Activated naive CD8-positive, alpha-beta T cell treated with anti-CD3 and anti-CD28 coated beads, Interleukin-2, amount 50 U/mL, for 16 hours (primary cell): ENCODE measurements around the gene EEF1G.

ENCODE experiments used
- DNase-seq: peaks from one replicate; pipeline ENCODE4 v3.0.0-alpha.2; 2020; ENCODE audit warnings: low read depth, low spot score

The EEF1G gene

DNA sequence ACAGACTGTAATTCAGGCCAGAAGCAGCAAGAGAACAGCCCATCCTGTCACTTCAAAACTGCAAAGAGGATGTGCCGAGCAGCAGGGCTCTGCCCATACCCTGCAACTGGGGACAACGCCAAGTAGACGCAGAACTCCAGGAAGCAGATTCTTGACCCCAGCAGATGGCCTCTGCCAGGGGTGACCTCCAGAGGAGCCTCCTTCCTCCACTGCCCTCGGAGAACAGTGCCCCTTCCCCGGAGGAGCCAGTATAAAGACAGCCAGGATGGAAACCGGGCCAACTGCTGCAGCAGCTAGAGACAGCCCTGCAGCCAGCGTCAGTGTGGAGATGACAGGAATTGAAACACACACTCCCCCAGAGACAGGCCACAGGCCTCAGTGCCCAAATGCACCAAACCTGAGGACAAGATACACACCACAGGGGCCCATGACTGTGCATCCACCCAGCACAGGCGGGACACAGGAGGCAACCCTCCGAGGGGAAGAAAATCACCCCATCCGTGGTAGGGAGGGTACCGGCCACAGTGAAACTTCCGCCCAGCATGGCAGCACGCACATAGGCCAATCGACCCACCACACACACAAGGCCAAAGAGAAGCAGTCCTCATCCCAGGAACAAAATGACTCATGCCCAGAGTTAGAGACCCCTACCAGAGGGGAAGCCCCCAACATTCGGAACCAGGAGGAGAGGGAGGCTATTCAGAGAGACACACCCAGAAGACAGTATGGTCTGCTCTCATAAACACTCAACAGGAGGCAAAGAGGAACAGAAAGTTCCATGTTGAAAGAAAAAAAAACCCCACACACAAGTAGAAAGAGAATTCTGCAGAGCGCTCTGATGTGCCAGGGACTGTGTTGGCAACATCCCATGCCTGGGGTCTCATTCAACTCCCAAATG is 32.6 kb downstream of the EEF1G start:
- no peak for DNase-seq

DNA sequence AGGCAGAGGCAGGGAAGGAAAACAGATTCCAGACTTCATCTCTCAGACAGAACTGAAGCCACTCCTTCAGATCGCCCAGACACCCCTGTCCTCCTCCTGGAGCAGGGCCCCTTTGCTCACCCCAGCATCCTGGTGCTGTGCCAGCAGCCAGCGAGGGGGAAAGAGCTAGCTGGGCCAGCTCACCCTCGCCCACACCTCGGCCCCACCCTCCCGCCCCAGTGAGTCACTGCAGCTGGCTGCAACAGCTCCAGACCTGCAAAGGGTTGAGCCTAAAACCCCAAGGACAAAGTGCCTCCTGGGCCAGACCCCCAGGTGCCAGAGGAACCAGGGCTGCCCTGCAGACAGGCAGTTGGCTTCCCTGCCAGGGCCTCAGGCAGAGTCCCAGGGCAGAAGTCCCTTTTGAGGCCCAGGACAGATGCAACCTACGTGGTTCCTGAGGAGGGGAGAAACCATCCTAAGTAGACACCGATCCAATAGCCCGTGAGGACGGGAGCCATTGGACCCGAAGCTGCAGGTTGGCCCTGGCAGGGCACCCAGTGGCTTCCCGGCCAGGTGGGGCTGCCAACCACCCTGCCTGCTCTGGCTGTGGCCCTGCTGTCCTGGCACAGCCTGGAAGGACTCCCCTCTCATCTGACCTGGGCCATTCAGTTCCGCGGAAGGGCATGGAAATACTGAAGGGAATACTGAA is 34.3 kb downstream of the EEF1G start:
- DNase-seq, result no peak

DNA sequence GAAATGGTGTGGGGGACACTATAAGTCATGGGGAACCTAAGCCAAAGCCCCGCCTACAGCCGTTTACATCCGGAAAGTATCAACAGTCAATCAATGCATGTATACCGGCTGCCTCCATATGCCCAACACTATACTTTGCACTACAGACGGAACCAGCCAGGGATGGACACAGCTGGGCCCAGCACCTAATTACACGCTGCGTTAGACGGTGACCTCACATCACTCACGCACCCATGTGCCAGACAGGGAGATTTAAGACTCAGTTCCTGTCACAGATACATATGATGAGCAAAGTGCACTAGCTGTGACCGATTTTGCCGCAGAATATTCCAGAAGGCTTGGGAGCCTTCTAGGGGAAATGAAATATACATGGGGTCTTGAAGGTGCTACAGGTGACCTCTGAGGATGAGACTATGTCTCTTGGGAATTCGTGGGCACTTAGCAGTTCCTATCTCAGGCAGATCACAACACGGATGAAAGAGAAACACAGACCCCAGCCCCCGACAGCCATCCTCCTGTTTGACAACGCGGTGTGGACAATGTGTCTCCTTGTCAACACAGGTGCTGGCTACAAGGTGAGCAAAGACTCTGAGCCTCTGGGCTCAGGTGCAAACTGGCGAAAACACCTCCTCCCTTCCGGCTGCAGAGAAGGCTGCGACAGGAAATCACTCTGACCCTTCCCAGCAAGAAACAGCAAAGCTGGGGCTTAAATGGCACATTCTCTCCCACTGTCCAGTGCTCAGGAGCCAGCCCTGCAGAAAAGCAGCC is 35.0 kb downstream of the EEF1G start:
- DNase-seq, result no peak

DNA sequence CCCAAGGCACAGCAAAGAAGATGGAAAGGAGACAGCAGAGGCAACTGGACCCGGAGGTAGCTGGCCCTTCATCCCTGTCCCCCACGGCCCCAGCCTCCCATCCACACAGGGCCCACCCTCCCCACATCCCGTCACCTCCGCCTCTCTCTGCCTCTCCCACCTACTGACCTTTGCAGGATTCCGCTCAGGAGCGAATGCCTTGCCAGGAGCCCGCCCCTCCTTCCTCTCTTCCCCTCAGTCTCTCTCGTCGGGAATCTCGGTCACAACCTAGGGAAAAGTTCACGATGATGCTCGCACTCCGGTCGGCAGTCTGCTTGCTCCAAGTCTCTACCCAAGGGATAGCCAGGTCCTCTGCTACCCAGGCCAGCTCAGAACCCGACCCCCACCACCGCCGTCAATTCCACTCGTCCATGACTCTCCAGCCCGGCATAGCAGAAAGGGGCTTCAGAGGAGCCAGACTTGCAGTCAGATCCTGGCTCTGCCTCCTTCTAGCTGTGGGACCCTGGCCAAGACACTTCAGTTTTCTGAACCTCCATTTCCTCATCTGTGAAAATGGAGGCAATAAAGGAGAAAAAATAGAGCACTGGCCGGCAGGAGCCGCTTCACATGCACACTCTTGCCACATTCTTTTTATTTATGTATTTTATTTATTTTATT is 37.3 kb downstream of the EEF1G start:
- no peak for DNase-seq

DNA sequence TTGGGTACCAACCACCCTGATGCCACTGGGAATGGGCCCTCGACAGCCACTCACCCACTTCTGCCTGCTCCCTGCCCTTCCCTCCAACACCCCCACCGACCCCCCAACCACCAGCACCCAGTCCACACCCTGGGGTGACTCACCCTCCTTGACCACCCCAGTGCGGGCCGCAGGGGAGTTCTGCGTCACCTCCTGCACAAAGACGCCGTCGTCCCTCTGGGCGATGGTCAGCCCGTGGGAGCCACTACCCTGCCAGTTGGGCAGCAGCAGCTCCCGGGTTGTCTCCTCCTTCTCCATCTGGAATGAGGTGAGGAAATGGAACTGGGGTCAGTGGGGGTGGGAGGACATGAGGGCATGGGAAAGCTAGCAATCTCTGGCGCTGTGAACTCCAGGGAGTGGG is 37.9 kb downstream of the EEF1G start:
- no peak for DNase-seq

DNA sequence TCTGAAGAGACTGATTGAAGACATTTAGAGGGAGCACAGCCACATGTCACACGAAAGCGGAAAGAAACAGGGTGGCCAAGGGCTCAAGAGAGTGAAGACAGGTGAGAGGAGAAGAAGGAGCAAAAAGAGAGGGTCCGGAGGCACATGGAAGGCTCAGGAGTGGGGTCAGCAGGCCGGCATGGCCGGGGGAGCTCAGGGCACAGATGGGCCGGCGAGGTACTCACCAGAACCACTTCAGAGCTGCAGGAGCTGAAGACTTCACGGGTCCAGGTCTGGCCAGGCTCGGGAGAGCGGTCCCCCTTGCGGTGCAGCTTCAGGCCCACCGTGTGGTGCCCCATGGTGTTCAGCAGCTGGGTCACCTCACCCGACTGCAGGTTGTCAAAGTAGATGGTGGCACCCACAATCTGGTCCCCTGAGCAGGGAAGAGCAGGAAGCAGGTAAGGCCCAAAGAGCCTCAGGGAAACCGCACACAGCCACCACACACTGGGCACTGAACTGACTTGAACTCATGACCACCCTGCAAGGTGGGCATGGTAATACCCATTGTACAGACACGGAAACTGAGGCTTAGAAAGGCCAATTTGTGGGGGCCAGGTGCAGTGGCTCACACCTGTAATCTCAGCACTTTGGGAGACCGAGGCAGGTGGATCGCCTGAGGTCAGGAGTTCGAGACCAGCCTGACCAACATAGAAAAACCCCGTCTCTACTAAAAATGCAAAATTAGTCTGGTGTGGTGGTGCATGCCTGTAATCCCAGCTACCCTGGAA is 38.7 kb downstream of the EEF1G start:
- DNase-seq, result no peak

DNA sequence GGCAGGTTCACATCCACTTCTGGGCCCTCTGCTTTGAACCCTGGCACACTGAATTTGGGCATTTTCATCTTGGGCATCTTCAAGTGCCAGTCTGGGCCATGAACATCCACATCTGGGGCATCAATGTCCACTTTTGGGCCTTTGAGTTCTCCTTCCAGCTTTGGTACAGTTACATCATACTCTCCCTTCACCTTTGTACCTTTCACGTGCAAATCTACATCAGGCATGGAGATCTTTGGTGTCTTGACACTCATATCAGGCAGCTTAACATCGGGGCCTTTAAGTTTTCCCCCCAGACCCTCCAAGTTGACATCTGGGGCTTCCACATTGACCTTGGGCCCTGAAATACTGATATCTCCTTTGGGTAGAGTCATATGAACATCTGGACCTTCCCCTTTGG is 41.6 kb downstream of the EEF1G start:
- DNase-seq, result no peak

DNA sequence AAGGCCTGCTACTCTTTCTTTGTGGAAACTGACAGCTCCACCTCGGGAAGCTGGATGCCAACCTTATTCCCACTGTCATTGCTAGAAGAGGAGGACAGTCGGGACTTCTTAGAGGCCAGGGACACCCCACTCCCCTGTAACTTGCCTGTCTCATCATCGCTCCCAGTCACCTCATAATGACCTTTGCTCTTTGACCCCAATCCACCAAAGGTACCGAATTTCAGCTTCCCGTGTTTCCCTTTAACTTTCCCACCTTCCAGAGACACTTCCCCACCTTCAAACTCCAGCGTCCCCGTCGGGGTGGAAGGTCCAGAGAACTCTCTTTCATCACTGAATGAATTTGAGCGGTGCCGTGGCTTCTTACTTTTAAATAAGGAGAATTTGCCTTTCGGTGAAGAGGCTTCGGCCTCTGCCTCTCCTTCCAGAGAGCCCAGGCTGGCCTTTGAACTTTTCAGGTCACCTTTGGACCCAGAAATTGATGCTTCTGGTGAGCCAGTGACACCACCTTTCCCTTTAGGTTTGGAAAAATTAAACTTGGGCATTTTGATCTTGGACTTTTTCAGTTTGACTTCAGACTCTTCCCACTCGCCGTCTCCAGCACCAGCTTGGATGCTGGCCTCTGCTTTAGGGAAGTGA is 56.8 kb downstream of the EEF1G start:
- no peak for DNase-seq

DNA sequence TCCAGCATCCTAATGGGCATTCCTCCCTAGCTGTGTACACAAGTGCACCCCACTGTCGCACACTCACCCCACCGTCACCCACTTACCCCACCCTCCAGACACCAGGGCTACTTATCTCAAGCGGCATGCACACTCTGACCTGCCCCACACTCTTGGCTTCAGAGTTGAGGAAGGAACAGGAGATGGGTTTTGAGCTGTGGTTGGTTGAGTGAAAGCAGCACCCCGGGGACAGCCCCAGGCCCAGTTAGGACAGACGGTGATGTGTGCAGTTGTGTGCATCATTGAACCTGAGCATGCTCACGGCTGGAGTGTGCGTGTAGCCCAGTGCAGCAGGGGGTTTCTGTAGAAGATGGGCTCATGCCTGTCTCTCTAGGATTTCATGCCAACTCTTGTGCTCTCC is 59.5 kb downstream of the EEF1G start:
- no peak for DNase-seq

DNA sequence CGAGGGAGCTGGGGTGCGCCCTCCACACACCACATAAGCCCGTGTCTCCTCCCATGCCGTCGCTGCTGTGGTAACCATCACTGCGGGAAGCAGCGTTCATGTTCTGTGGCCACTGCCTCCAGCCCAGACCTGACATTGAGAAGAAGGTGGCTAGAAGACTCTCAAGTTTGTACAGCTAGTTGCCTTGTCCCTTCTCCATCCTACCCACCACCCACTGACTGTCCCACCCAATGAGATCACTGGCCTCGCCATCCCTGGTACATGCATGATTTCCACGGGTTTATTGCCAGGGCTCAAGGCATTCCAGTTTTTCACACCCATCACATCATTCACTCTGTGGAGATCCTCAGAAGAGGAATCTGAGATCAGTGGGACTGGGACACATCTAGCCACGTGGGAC is 60.1 kb downstream of the EEF1G start:
- DNase-seq, result no peak

DNA sequence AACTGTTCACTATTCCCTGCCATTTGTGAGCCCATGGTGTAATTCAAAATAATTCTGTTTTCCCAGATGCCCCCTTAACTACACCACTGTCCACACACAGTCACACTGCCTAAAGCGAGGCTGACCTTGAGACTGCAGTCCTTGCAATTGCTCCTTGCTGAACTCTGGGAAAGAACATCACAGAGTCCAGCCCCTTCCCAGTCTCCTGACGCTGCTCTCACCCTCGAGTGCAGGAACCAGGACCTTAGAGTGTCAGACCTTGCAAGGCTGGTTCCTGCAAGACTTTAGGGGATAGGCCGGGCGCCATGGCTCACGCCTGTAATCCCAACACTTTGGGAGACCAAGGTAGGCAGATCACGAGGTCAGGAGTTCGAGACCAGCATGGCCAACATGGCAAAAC is 60.7 kb downstream of the EEF1G start:
- DNase-seq, result no peak
